Activated CD8-positive, alpha-beta memory T cell treated with anti-CD3 and anti-CD28 coated beads, Interleukin-2, amount 10 ng/mL, durations not matched to agents 7 days and 5 days (primary cell): ENCODE data around the gene POLR2A. TPM values are rescaled to one million over a fixed set of nuclear protein-coding genes. Genes with fewer than 3 reads are reported as not detected.
"Not testable (repeated sequence)": the region's sequence is repeated elsewhere in the genome, so short reads cannot be mapped to it uniquely, and the experiment has no call there.

Experiments used
- ATAC-seq: fragments of 150-1000 bp; cut with Tn5 transposase; one replicate; pipeline ENCODE4 v1.10.0; 2021; ENCODE audit warnings: moderate library complexity
- CTCF ChIA-PET: fragments of 350-600 bp; sonication (Branson Sonifier 250); formaldehyde crosslinking; loops from one replicate; lab custom pipeline; 2021; ENCODE audit warnings: antibody characterized with exemption; lab: Charles Lee
- DNase-seq: peaks from one replicate; pipeline ENCODE4 v3.0.0-alpha.2; 2020
- H3K27ac Mint-ChIP-seq: one replicate; pipeline ENCODE4 v1.8.0; 2021; ENCODE audit warnings: mild to moderate bottlenecking, mixed read lengths
- H3K27me3 Mint-ChIP-seq: one replicate; pipeline ENCODE4 v1.8.0; 2021; ENCODE audit warnings: mixed read lengths
- H3K36me3 Mint-ChIP-seq: one replicate; pipeline ENCODE4 v1.8.0; 2021; ENCODE audit warnings: mild to moderate bottlenecking, mixed read lengths
- H3K4me1 Mint-ChIP-seq: one replicate; pipeline ENCODE4 v1.8.0; 2021; ENCODE audit warnings: mixed read lengths
- H3K4me3 Mint-ChIP-seq: one replicate; pipeline ENCODE4 v1.8.0; 2021; ENCODE audit warnings: mild to moderate bottlenecking, moderate library complexity, mixed read lengths
- H3K9me3 Mint-ChIP-seq: one replicate; pipeline ENCODE4 v1.8.0; 2022; ENCODE audit warnings: low read depth, mixed read lengths
- total RNA-seq, 2 experiments: library from RNA; stranded (reverse); gene quantifications; one replicate each; pipeline ENCODE4 v1.2.3, GENCODE V29; 2021

The POLR2A gene
- total RNA-seq, 2 experiments from 2014 or later = 198 to 228 TPM

DNA sequence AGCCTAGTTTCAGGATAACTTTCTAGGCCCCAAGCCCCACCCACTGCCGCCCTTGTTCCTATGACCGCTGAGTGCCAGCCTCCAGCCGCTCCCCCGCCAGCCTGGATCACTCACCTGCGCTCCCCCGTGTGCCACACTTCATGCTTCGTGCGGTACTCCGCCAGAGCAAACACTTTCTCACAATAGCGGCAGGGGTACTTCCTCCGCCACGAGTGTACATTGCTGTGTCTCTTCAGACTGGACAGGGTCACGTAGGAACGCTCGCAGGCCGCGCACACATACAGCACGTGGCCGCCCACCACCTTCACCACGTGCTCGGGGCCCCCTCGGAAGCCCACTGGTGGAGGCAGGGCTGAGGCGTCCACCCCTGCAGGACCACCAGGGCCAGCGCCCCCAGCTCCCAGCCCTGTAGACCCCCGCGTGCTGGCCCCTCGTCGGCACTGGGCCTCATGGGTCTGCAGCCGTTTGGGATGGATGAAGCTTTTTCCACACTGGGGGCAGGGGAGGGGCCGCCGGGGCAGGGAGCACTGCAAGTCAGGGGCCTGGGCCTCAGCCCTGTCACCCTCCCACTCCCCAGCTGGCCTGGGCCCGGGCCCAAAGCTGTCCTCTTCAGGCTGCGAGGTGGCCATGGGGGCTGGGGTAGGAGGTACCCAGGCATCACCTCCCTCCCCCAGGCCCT, 18.4 kb upstream of the POLR2A start:
- Mint-ChIP-seq H3K9me3 (no peaks in the 10 kb centered on the region), H3K36me3 (peaks cover 7% of the 10 kb centered on the region), H3K27me3 (no peaks in the 10 kb centered on the region), H3K27ac (no peak overlapping the region), H3K4me3 (no peak overlapping the region), H3K4me1 (peaks cover 2% of the 10 kb centered on the region)
- CTCF ChIA-PET = interaction anchor here (1.1 kb wide), 1 partner anchor 49 kb away, joined by 3 read pairs; no protein-coding TSS in a partner anchor
- DNase-seq (no peak), ATAC-seq (no peak)

DNA sequence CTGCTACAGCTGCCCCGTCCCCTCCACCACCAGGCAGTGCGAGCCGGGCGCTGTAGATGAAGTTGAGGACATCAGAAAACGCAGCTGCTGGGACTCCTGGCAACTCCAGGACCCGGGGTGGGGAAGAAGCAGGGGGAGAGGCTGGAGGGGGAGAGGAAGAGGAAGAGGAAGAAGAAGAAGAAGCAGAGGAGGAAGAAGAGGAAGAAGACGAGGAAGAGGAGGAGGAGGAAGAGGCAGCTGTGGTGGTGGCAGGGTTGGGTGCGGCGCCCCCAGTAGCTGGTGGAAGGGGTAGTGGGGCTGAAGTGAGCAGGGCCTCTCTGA, 17.9 kb upstream of the POLR2A start:
- H3K4me3 Mint-ChIP-seq = no peak overlapping the region
- DNase-seq = no peak
- peaks cover 5% of the 10 kb centered on the region for H3K36me3 Mint-ChIP-seq
- H3K9me3 Mint-ChIP-seq = no peaks in the 10 kb centered on the region
- no peak for ATAC-seq
- no peaks in the 10 kb centered on the region for H3K27me3 Mint-ChIP-seq
- CTCF ChIA-PET = interaction anchor here (1.0 to 1.3 kb wide), 3 partner anchors 9 to 48 kb away, joined by 3 to 4 read pairs (median 4); no protein-coding TSS in a partner anchor
- H3K4me1 Mint-ChIP-seq = peaks cover 2% of the 10 kb centered on the region
- no peak overlapping the region for H3K27ac Mint-ChIP-seq

DNA sequence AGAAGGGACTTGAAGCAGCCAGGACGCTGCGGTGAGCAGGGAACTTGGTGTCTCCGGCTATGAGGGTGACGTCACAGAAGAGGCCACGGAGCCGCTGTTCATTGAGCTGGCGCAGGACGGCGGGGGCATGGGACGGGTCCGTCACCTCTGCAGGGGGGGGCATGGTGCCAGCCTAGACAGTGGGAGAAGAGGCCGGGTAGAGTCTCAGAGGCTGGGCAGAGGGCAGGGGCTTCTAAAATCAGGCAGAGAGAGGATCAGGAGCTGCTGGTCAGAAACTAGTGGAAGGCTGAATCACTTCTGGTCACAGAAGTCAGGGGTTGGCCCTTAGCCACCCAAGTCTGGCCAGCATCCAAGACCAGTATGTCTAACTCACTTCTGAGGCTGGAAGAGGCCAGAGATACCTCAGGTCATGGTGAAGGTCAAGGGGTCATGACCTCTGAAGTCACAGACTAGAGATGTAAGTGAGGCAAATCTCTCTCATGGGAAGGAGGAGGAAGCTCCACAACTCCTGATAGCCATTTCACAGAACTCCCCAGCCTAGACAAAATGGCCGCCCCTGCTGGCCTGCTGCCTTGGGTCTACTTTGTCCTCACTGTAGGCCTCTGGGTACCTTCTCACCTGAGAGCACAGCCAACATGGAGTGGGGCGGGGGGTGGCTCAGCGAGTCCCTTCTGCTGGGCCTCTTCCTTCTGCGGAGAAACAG, 17.4 kb upstream of the POLR2A start:
- Mint-ChIP-seq H3K4me3 (no peak overlapping the region), H3K4me1 (peaks cover 7% of the 10 kb centered on the region), H3K9me3 (no peaks in the 10 kb centered on the region), H3K27me3 (no peaks in the 10 kb centered on the region), H3K27ac (peak overlapping the region; percentile 49), H3K36me3 (peaks cover 2% of the 10 kb centered on the region)
- ATAC-seq (no peak), DNase-seq (no peak)
- CTCF ChIA-PET = interaction anchor here (1.0 to 1.3 kb wide), 3 partner anchors 10 to 48 kb away, joined by 3 to 4 read pairs (median 4); no protein-coding TSS in a partner anchor

DNA sequence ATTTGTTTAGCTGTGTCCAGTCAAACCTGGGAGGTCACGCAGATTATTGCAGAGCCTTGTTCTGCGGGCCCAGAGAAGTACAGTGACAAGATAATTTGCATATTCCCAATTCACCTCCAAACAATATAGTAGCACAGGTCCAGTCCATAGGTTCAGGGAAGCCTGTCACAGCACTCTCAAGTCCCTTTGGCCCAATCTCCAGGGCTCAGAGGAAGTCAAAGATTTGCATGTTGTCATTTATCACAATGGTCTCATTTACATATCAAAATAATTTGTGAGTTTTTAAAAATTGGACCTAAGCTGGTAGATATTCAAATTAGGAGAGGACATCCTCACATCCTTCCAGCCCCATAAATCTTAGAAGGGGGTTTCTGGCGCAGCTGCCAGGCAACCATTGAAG, 16.7 kb upstream of the POLR2A start:
- H3K4me3 Mint-ChIP-seq = no peak overlapping the region
- no peak for DNase-seq
- peaks cover 10% of the 10 kb centered on the region for H3K4me1 Mint-ChIP-seq
- CTCF ChIA-PET = interaction anchor here (1.0 to 1.5 kb wide), 3 partner anchors 11 to 112 kb away, joined by 3 to 4 read pairs (median 3); no protein-coding TSS in a partner anchor
- no peak for ATAC-seq
- H3K27ac Mint-ChIP-seq = no peak overlapping the region
- H3K9me3 Mint-ChIP-seq = no peaks in the 10 kb centered on the region
- no peaks in the 10 kb centered on the region for H3K27me3 Mint-ChIP-seq
- H3K36me3 Mint-ChIP-seq = peaks cover 2% of the 10 kb centered on the region

- no peak for ATAC-seq
- Mint-ChIP-seq H3K36me3 (peaks cover 2% of the 10 kb centered on the region), H3K4me1 (peaks cover 10% of the 10 kb centered on the region), H3K4me3 (no peak overlapping the region), H3K27ac (no peak overlapping the region), H3K27me3 (no peaks in the 10 kb centered on the region), H3K9me3 (no peaks in the 10 kb centered on the region)
- DNase-seq = no peak
- CTCF ChIA-PET = interaction anchor here (1.0 to 1.5 kb wide), 2 partner anchors 31 to 113 kb away, joined by 3 read pairs; no protein-coding TSS in a partner anchor
These were observed 15.9 kb upstream of the POLR2A start for GRCh38 chr17:7468290-7468689.

- CTCF ChIA-PET = interaction anchor here (1.5 kb wide), 1 partner anchor 32 kb away, joined by 3 read pairs; no protein-coding TSS in a partner anchor
- H3K4me1 Mint-ChIP-seq = peaks cover 10% of the 10 kb centered on the region
- H3K9me3 Mint-ChIP-seq = no peaks in the 10 kb centered on the region
- ATAC-seq (no peak), DNase-seq (no peak)
- H3K27ac Mint-ChIP-seq = no peak overlapping the region
- H3K27me3 Mint-ChIP-seq = no peaks in the 10 kb centered on the region
- no peak overlapping the region for H3K4me3 Mint-ChIP-seq
- peaks cover 2% of the 10 kb centered on the region for H3K36me3 Mint-ChIP-seq
These were observed 15.3 kb upstream of the POLR2A start for GRCh38 chr17:7468804-7469389.

- not testable (repeated sequence) for H3K36me3 Mint-ChIP-seq
These were observed 14.3 kb upstream of the POLR2A start for GRCh38 chr17:7469843-7470242.

DNA sequence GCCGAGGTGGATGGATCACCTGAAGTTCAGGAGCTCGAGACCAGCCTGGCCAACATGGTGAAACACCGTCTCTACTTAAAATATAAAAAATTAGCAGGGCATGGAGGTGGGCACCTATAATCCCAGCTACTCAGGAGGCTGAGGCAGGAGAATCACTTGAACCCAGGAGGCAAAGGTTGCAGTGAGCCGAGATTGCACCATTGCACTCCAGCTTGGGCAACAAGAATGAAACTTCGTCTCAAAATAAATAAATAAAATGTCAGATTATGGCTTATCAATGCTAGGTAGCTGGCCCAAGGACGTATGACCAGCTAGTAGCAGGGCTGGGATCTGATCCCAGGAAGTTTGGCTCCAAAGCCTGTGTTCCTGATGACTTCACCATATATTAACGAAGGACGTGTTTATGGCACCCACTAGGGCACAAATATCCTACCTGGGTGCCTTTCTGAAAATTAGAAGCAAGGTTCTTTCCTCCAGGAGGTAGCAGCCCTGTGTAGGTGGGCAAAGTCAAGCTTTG, 13.7 kb upstream of the POLR2A start:
- ATAC-seq, H3K9me3 Mint-ChIP-seq: not testable (repeated sequence)

More at GRCh38 chr17:7469843-7470242, 14.3 kb upstream of the POLR2A start:
- DNase-seq, H3K9me3 Mint-ChIP-seq, H3K27ac Mint-ChIP-seq, ATAC-seq, H3K4me3 Mint-ChIP-seq, H3K27me3 Mint-ChIP-seq: not testable (repeated sequence)
- CTCF ChIA-PET = interaction anchor here (1.6 kb wide), 1 partner anchor 33 kb away, joined by 4 read pairs; no protein-coding TSS in a partner anchor
- H3K4me1 Mint-ChIP-seq = peaks cover 10% of the 10 kb centered on the region

DNA sequence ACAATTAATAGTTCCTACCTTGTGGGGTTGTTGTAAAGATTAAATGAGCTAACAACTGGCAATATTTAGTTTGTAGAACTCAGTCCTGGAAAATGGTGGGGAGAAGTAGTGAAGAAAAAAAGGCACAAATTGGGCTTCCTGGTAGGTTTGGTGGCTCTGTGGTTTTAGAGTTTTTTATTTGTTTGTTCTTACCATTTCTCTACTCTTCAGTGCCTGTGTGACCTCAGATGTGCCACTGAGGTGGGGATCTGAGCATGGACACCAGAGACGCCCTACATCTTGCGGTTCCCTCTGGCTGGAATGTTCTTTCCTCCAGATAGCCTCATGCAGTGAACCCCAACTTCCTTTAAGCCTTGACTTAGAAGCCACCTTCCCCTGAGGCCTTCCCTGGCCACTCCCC, 12.4 kb upstream of the POLR2A start:
- Mint-ChIP-seq H3K4me1 (peaks cover 20% of the 10 kb centered on the region), H3K36me3 (no peaks in the 10 kb centered on the region), H3K9me3 (no peaks in the 10 kb centered on the region), H3K27me3 (no peaks in the 10 kb centered on the region), H3K4me3 (no peak overlapping the region), H3K27ac (peak overlapping the region; percentile 31)
- DNase-seq = no peak
- CTCF ChIA-PET = interaction anchor here (1.1 to 1.5 kb wide), 2 partner anchors 9 to 35 kb away, joined by 4 to 5 read pairs; no protein-coding TSS in a partner anchor
- no peak for ATAC-seq

More for the DNA sequence above, 13.7 kb upstream of the POLR2A start:
- CTCF ChIA-PET = interaction anchor here (1.0 to 1.6 kb wide), 2 partner anchors 9 to 34 kb away, joined by 4 to 5 read pairs; partner anchors contain the start of gene ZBTB4
- H3K4me1 Mint-ChIP-seq = peaks cover 10% of the 10 kb centered on the region
- H3K27ac Mint-ChIP-seq, DNase-seq, H3K4me3 Mint-ChIP-seq, H3K27me3 Mint-ChIP-seq, H3K36me3 Mint-ChIP-seq: not testable (repeated sequence)

DNA sequence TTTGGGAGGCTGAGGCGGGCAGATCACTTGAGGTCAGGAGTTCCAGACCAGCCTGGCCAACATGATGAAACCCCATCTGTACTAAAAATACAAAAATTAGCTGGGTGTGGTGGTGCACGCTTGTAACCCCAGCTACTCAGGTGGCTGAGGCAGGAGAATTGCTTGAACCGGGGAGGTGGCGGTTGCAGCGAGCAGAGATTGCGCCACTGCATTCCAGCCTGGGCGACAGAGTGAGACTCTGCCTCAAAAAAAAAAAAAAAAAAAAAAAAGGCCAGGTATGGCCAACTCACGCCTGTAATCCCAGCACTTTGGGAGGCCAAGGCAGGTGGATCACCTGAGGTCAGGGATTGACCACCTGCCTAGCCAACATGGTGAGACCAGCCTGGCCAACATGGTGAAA, 9.4 kb upstream of the POLR2A start:
- not testable (repeated sequence) for DNase-seq, H3K4me3 Mint-ChIP-seq, H3K27ac Mint-ChIP-seq, H3K36me3 Mint-ChIP-seq, ATAC-seq, H3K27me3 Mint-ChIP-seq, H3K9me3 Mint-ChIP-seq
- CTCF ChIA-PET = interaction anchor here (0.6 kb wide), 1 partner anchor 236 kb away, joined by 3 read pairs; no protein-coding TSS in a partner anchor
- H3K4me1 Mint-ChIP-seq = peaks cover 39% of the 10 kb centered on the region

- DNase-seq (no peak), ATAC-seq (no peak)
- H3K4me3 Mint-ChIP-seq = no peak overlapping the region
- no peaks in the 10 kb centered on the region for H3K27me3 Mint-ChIP-seq
- H3K36me3 Mint-ChIP-seq = peaks cover 3% of the 10 kb centered on the region
- CTCF ChIA-PET = interaction anchor here (0.9 to 2.8 kb wide), 4 partner anchors 11 to 84 kb away, joined by 3 to 18 read pairs (median 3); no protein-coding TSS in a partner anchor
- peak overlapping the region; percentile 52 for H3K27ac Mint-ChIP-seq
- no peaks in the 10 kb centered on the region for H3K9me3 Mint-ChIP-seq
- peaks cover 49% of the 10 kb centered on the region for H3K4me1 Mint-ChIP-seq
These were observed 8.3 kb upstream of the POLR2A start for GRCh38 chr17:7475764-7476422.

- no peak for ATAC-seq
- H3K4me3 Mint-ChIP-seq = no peak overlapping the region
- CTCF ChIA-PET = interaction anchor here (0.9 to 2.8 kb wide), 7 partner anchors 10 to 121 kb away, joined by 3 to 18 read pairs (median 3); partner anchors contain the start of genes SENP3 and TMEM95
- H3K27ac Mint-ChIP-seq = peak overlapping the region; percentile 52
- peaks cover 3% of the 10 kb centered on the region for H3K36me3 Mint-ChIP-seq
- H3K27me3 Mint-ChIP-seq = no peaks in the 10 kb centered on the region
- H3K4me1 Mint-ChIP-seq = peaks cover 51% of the 10 kb centered on the region
- DNase-seq = no peak
- H3K9me3 Mint-ChIP-seq = no peaks in the 10 kb centered on the region
These were observed 7.7 kb upstream of the POLR2A start for GRCh38 chr17:7476494-7476893.
